Stimulated activated CD8-positive, alpha-beta memory T cell treated with anti-CD3 and anti-CD28 coated beads, Interleukin-12 subunit alpha, Interleukin-12 subunit beta, amount 100 ng/mL, for 24 hours (primary cell): ENCODE measurements around the gene ADORA1.

Experiments
- DNase-seq: peaks from one replicate; pipeline ENCODE4 v3.0.0-alpha.2; 2020; ENCODE audit errors: extremely low read depth

ADORA1 gene

DNA sequence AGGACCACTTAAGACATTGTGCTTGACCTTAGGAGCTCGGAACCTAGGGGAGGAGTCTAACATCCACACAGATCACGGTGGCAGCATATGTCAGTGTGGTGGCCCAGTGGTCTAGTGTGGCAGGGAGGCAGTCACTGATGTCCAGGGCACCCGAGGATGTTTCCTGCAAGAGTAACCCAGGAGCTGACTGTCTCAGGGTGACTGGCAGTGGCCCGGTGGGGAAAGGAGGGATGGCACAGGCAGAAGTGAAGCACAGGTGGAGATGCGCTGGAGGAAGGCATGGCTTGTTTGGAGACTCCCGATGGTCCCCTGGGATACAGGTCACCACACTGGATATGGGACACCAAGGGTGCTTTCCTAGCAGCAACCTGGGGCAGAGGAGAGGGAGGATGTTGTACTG is 85.6 kb downstream of the ADORA1 start:
- no peak for DNase-seq

DNA sequence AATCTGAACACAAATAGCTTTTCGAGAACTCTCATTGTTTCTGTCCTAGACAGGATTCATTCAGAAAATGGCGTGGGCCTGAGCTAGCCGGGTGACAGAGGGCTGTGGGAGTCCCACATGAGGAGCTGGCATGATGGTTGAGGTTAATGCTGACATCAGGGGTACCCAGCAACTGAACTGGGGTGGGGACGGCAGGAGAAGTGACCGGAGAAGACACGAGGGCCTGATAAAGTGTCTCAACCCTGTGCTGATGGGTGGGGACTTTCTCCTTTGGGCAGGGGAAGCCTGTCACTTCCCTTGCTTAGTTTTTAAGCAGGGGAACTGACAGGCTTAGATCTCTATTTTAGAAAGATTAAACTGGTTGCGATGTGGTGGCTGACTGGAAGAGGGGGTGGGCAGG is 87.3 kb downstream of the ADORA1 start:
- DNase-seq, result no peak

DNA sequence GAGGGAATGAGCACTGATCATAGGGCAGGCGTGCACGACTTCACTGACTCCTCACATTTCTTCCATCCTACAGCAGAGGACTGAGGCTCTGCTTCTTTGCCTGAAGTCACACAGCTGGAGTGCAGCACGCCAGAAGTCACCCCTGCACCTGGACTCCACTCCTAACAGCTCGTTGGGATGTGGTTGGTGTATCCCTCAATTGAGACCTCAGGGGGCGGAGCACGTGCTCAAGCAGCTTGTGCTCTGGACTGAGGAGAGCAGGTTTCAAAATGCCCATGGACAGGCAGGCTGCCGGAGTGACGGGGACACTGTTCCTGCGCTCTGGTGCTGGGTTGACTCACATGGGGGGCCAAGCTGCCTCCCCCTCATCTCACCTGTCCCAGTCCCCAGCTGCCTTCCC is 88.0 kb downstream of the ADORA1 start:
- DNase-seq, result no peak

DNA sequence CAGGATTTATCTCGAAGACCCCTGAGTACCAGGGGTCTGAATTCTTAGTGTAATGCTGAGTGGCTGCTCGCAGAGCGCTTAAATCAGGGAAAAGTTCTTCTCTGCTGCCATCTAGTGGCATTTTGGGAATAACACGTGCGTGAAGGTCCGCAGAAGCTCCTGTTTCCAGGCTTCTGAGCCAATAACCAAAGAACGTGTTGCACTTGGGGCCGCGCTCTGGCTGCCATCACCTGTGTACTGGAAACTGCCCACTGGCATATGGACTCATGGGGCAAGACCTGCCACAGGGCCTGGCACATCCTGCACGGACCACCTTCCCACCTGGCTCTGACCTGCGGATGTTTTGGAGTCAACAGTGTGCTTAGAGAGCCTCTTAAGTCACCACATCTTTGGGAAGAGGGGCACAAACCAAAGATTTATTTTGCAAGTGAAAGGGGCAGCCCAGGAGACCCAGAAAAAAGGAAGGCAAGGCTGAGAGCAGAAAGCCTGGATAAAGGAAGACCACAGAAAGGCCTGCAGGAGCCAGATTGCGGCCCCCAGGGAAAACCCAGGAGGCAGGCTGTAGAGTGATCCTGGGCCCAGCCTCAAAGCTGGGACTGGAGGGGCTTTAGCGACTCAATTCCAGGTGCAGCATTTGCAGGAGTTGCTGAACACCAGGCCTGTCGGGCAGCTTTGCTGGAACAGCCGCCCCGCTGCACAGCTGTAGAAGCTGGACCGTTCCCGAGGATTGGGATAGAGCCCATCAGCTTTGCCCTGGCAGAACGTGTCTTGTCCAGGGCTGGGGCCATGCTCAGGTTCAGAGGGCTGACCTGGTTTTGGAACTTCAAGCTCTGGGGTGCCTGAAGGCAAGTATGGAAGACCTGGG is 89.0 kb downstream of the ADORA1 start:
- peak; percentile 5 for DNase-seq
